K562 (cell line): Measurements from ENCODE around the gene CNP. TPM values are rescaled to one million over a fixed set of nuclear protein-coding genes. Genes with fewer than 3 reads are reported as not detected.
A peak's percentile ranks its signal among the peaks of the same experiment; 100 is the strongest.

Experiments
- ATAC-seq: fragments of 200-7000 bp; cut with Tn5 transposase; 3 replicates; pipeline ENCODE4 v1.9.1; 2020; ENCODE audit warnings: moderate library complexity
- BruUV-seq: library from RNA; stranded (reverse); fragments of 400-500 nt; replicated peaks from 2 replicates; lab custom pipeline; 2021; lab: Mats Ljungman, UMichigan
- CTCF ChIA-PET: fragments of 300-600 bp; formaldehyde crosslinking; extraction: SDS; loops from one replicate; lab custom pipeline; 2021; ENCODE audit warnings: low intra/inter-chr PET ratio; lab: Yijun Ruan, JAX
- POLR2A ChIA-PET: fragments of 300-600, 350-650 bp; sonication (Branson Sonifier 250); formaldehyde crosslinking; extraction: SDS; loops from one replicate; lab custom pipeline; 2021; ENCODE audit warnings: antibody characterized with exemption, inconsistent platforms; lab: Yijun Ruan, JAX
- DNase-seq, 4 experiments: peaks; one replicate each; pipeline versions ENCODE4 v3.0.0 to v3.0.0-alpha.2; 2011 to 2018; ENCODE audit warnings: low spot score in 3 of 4, mixed read lengths in 3 of 4; ENCODE audit errors: extremely low read depth in 1 of 4
- FAIRE-seq: peaks from 2 replicates; lab custom pipeline; 2011; peaks lifted over from hg19 to GRCh38; lab: Jason Lieb, UNC
- H2AFZ ChIP-seq: 2 replicates; pipeline ENCODE4 v1.6.0; 2011; ENCODE audit warnings: low read depth, low read length, control low read depth, inconsistent platforms
- H3K27ac ChIP-seq: fragments of 200-600 bp; 3 replicates; pipeline ENCODE4 v1.8.0; 2011; ENCODE audit warnings: low read depth, mild to moderate bottlenecking, control low read depth, inconsistent platforms, low read length, moderate library complexity, mixed read lengths; ENCODE audit errors: extremely low read depth
- H3K27me3 ChIP-seq, 2 experiments: fragments of 300-600 bp in 1 of 2; 2 replicates in 1 of 2; 3 replicates in 1 of 2; pipeline versions ENCODE4 v1.6.0 to v1.8.0; 2011; ENCODE audit warnings: inconsistent platforms in 2 of 2, low read length in 2 of 2, mild to moderate bottlenecking in 1 of 2, mixed read lengths in 1 of 2, moderate library complexity in 1 of 2; ENCODE audit not compliant: control insufficient read depth in 2 of 2, insufficient read depth in 2 of 2
- H3K36me3 ChIP-seq: fragments of 300-600 bp; 3 replicates; pipeline ENCODE4 v1.8.0; 2011; ENCODE audit warnings: mild to moderate bottlenecking, low read length, inconsistent platforms; ENCODE audit not compliant: control insufficient read depth, insufficient read depth
- H3K4me1 ChIP-seq, 2 experiments: fragments of 200-600 bp in 1 of 2; replicated peaks in 1 of 2; 2 replicates in 1 of 2; 3 replicates in 1 of 2; pipeline versions ENCODE4 v1.5.1 to v1.8.0; 2011; ENCODE audit warnings: inconsistent platforms in 2 of 2, low read length in 2 of 2, mild to moderate bottlenecking in 1 of 2, mixed read lengths in 1 of 2, moderate library complexity in 1 of 2; ENCODE audit not compliant: control insufficient read depth in 2 of 2, insufficient read depth in 2 of 2
- H3K4me2 ChIP-seq: 2 replicates; pipeline ENCODE4 v1.6.1; 2011; ENCODE audit warnings: low read length, control low read depth, inconsistent platforms, mixed read lengths; ENCODE audit not compliant: insufficient read depth
- H3K4me3 ChIP-seq: fragments of 200-600 bp; sonication (generic), shearing (Covaris generic); 2 replicates; pipeline ENCODE4 v1.5.1; 2016; ENCODE audit warnings: control low read depth, inconsistent platforms
- H3K79me2 ChIP-seq: fragments of 200-600 bp; 3 replicates; pipeline ENCODE4 v1.8.0; 2011; ENCODE audit warnings: low read length, inconsistent platforms; ENCODE audit not compliant: control insufficient read depth, insufficient read depth
- H3K9ac ChIP-seq, 2 experiments: 2 replicates each; pipeline versions ENCODE4 v1.6.0 to v1.6.1; 2011; ENCODE audit warnings: low read depth in 2 of 2, low read length in 2 of 2, control low read depth in 1 of 2, inconsistent platforms in 1 of 2, mild to moderate bottlenecking in 1 of 2, mixed read lengths in 1 of 2; ENCODE audit not compliant: insufficient read depth in 1 of 2
- H3K9me1 ChIP-seq: one replicate; pipeline ENCODE4 v1.6.0; 2011; ENCODE audit warnings: inconsistent platforms, mild to moderate bottlenecking, low read length, moderate library complexity; ENCODE audit not compliant: control insufficient read depth, insufficient read depth
- H3K9me3 ChIP-seq: replicated peaks from 2 replicates; pipeline ENCODE4 v1.5.1; 2011; ENCODE audit warnings: low read depth, low read length, inconsistent platforms; ENCODE audit not compliant: control insufficient read depth, insufficient read depth
- H4K20me1 ChIP-seq: replicated peaks from 2 replicates; pipeline ENCODE4 v1.6.1; 2011; ENCODE audit warnings: low read length, inconsistent platforms, mixed read lengths; ENCODE audit not compliant: control insufficient read depth, insufficient read depth
- ATF7 ChIP-seq: fragments of 450-650 bp; IDR thresholded peaks from 2 replicates; pipeline ENCODE4 v1.7.1; 2014; ENCODE audit warnings: mild to moderate bottlenecking, moderate library complexity
- BCOR ChIP-seq: fragments of 450-650 bp; IDR thresholded peaks from 2 replicates; pipeline ENCODE4 v1.6.1; 2016
- EHMT2 ChIP-seq: fragments of 450-650 bp; IDR thresholded peaks from 2 replicates; pipeline ENCODE4 v1.6.1; 2018; ENCODE audit warnings: antibody characterized with exemption
- FOXK2 ChIP-seq, 2 experiments: fragments of 450-650 bp; IDR thresholded peaks in 1 of 2; conservative IDR thresholded peaks in 1 of 2; 2 replicates each; pipeline ENCODE4 v1.6.1; 2016; ENCODE audit warnings: low read depth in 2 of 2, mild to moderate bottlenecking in 1 of 2
- FOXP4 ChIP-seq: sonication (generic); formaldehyde crosslinking; IDR thresholded peaks from 2 replicates; pipeline ENCODE4 v1.8.0; 2022; ENCODE audit warnings: mild to moderate bottlenecking, missing genetic modification reagents, borderline replicate concordance
- GTF2F1 ChIP-seq: IDR thresholded peaks from 2 replicates; pipeline ENCODE4 v1.6.1; 2011; ENCODE audit warnings: low read depth, low read length, improper control_type of control experiment
- HSF4 ChIP-seq: fragments of 250-450 bp; sonication (Bioruptor Pico); IDR thresholded peaks from 2 replicates; pipeline ENCODE4 v2.1.2; 2022; ENCODE audit warnings: mild to moderate bottlenecking, moderate library complexity, borderline replicate concordance
- JUND ChIP-seq, 2 experiments: IDR thresholded peaks; 2 replicates in 1 of 2; 3 replicates in 1 of 2; pipeline ENCODE4 v1.6.1; 2011; ENCODE audit warnings: borderline replicate concordance in 2 of 2, low read depth in 2 of 2, low read length in 2 of 2, improper control_type of control experiment in 1 of 2, missing biosample characterization in 1 of 2, missing genetic modification characterization in 1 of 2, missing genetic modification reagents in 1 of 2
- MBD1 ChIP-seq: fragments of 250-450 bp; sonication (Bioruptor Pico); IDR thresholded peaks from 2 replicates; pipeline ENCODE4 v1.8.0; 2022; ENCODE audit warnings: inconsistent platforms
- POLR2A ChIP-seq: fragments of 450-650 bp; conservative IDR thresholded peaks from 2 replicates; pipeline ENCODE4 v1.6.1; 2016
- RBM25 ChIP-seq: fragments of 200-400 bp; formaldehyde crosslinking; IDR thresholded peaks from 2 replicates; pipeline ENCODE4 v1.6.1; 2018; ENCODE audit warnings: low read length, low read depth, moderate library complexity; ENCODE audit not compliant: severe bottlenecking
- SMARCA4 ChIP-seq: fragments of 450-650 bp; IDR thresholded peaks from 2 replicates; pipeline ENCODE4 v1.6.1; 2016
- TAL1 ChIP-seq: fragments of 450-650 bp; IDR thresholded peaks from 2 replicates; pipeline ENCODE4 v1.6.1; 2016; ENCODE audit warnings: mild to moderate bottlenecking
- TEAD2 ChIP-seq: fragments of 450-650 bp; IDR thresholded peaks from 2 replicates; pipeline ENCODE4 v1.6.1; 2016; ENCODE audit warnings: missing genetic modification characterization, control low read depth, missing compliant biosample characterization
- WGBS: fragments of 100-300 bp; shearing (Covaris generic); methylation state at CpG from one replicate; pipeline ENCODE4 v1.1.6; 2016; ENCODE audit warnings: low coverage, mixed read lengths; ENCODE audit not compliant: insufficient coverage; ENCODE audit errors: missing lambda C conversion rate; 5-methylcytosine and 5-hydroxymethylcytosine counted together
- in situ Hi-C: fragments of 300-500 bp; cut with MboI; formaldehyde crosslinking; loops from 4 replicates; pipeline ENCODE4 v1.15.0; 2018; ENCODE audit warnings: inconsistent platforms, mixed read lengths
- intact Hi-C: fragments of 100-400 bp; cut with micrococcal nuclease; formaldehyde crosslinking; loops from 2 replicates; pipeline ENCODE4 v1.14.2; 2022
- polyA plus RNA-seq, 8 experiments: library from polyadenylated mRNA; depleted of rRNA in 4 of 8; stranded (reverse) in 5 of 8; unstranded in 3 of 8; fragments of >200 nt; fragmentation: Nextera tagmentation in 2 of 8; fragmentation: Illumina TruSeq in 1 of 8; extraction: Ambion mirVana in 2 of 8; extraction: Trizol in 1 of 8; gene quantifications; 2 replicates each; pipeline versions ENCODE4 v1.2.1 to v1.2.3, GENCODE V29; 2011 to 2014; ENCODE audit warnings: inconsistent platforms in 1 of 8, missing spikeins in 1 of 8
- total RNA-seq, 7 experiments: library from RNA; depleted of rRNA in 6 of 7; stranded (reverse); fragments of >200 nt in 6 of 7; fragmentation: Illumina TruSeq in 2 of 7; extraction: Trizol in 2 of 7; gene quantifications; 2 replicates each; pipeline versions ENCODE4 v1.2.1 to v1.2.3, GENCODE V29; 2011 to 2021; ENCODE audit warnings: low replicate concordance in 1 of 7

Gene CNP
- total and polyA plus RNA-seq, 9 of the 15 experiments (the other 6 are each of a cell fraction or from before 2014, with no cell fraction given) = 1.7 to 52.0 (median 29.1) TPM

- TF ChIP-seq POLR2A (peak; percentile 56), FOXP4 (CRISPR knock-in tag) (no peak), EHMT2 (peak; percentile 61), JUND (IDR thresholded peaks at IDR 0.05; ENCODE audit: borderline replicate concordance, low read depth, low read length) (peak; percentile 8; the same call in 1 of the 2 replicates), JUND (tag; IDR thresholded peaks at IDR 0.05; ENCODE audit: borderline replicate concordance, low read depth, low read length) (no peak)
Observed at GRCh38 chr17:42018339-42018738, 51.7 kb downstream of the CNP start (continued).

- Histone ChIP-seq H3K79me2 (peaks cover 62% of the 10 kb centered on the region), H3K27me3 (no peaks in the 10 kb centered on the region), H3K4me1 (peaks cover 32 to 37% of the 10 kb centered on the region in 2 experiments), H3K9me1 (no peaks in the 10 kb centered on the region), H3K9ac (peak overlapping the region in 1 of 2 experiments; percentile 99; a peak in 2 of 4 replicates), H3K36me3 (peaks cover 50% of the 10 kb centered on the region), H2AFZ (peak overlapping the region; percentile 93; the same call in 1 of the 2 replicates), H3K27ac (peak overlapping the region; percentile 98; the same call in 1 of the 3 replicates), H3K4me3 (no peak overlapping the region), H4K20me1 (peaks cover 5% of the 10 kb centered on the region; the same call in 1 of the 2 replicates), H3K9me3 (no peaks in the 10 kb centered on the region), H3K4me2 (no peak overlapping the region)
- no peak for ATAC-seq
- DNase-seq = no peak
- POLR2A ChIA-PET = interaction anchor here (0.9 to 4.3 kb wide), 9 partner anchors 8 to 53 kb away, joined by 3 to 37 read pairs (median 5); no protein-coding TSS in a partner anchor
- intact Hi-C loops = no loop called here
- 74% methylated on average over 4 of the region's 4 CpGs for WGBS
- FAIRE-seq = no peak
- TF ChIP-seq BCOR (peak; percentile 58), TAL1 (no peak), FOXK2 (conservative IDR thresholded peaks at IDR 0.05 in 1 of 2, IDR thresholded peaks at IDR 0.05 in 1 of 2; ENCODE audit: low read depth in 2 of 2) (0 out of 4 replicates have a peak, but pooled peaks of 1 of the 2 experiments have one; percentile 12), GTF2F1 (no peak), RBM25 (peak; percentile 49), TEAD2 (tag) (no peak), HSF4 (CRISPR knock-in tag) (no peak), SMARCA4 (no peak), ATF7 (no peak), MBD1 (CRISPR knock-in tag) (0 out of 2 replicates have a peak, but pooled peaks have one; percentile 2)
- in situ Hi-C loops = no loop called here
- no TSS peak for BruUV-seq
- CTCF ChIA-PET = no interaction called here
Observed at GRCh38 chr17:42018988-42019387, 52.4 kb downstream of the CNP start.
